ENCODE data around the gene ATAD3B. TPM values are rescaled to one million over a fixed set of nuclear protein-coding genes. Genes with fewer than 3 reads are reported as not detected.
"Not testable (repeated sequence)": the region's sequence is repeated elsewhere in the genome, so short reads cannot be mapped to it uniquely, and the experiment has no call there.

Gene ATAD3B
- total RNA-seq, 2 experiments from 2014 or later: 26.2 to 39.2 TPM

- H3K27ac Mint-ChIP-seq: no peak overlapping the region
- peaks cover 10% of the 10 kb centered on the region for H3K27me3 Mint-ChIP-seq
- H3K4me3 Mint-ChIP-seq: no peak overlapping the region
- H3K4me1 Mint-ChIP-seq: peaks cover 2% of the 10 kb centered on the region
- H3K36me3 Mint-ChIP-seq (ENCODE audit: low read depth): no peaks in the 10 kb centered on the region
- peak; percentile 93 for ATAC-seq
- intact Hi-C loops (cut with DNase I, micrococcal nuclease): loop anchor here in 1 of 2 experiments (5.0 kb wide), 1 partner anchor 34 kb away; the partner anchor contains the start of gene MRPL20
- POLR2A ChIA-PET: no interaction called here
- CTCF ChIA-PET: interaction anchor here (0.9 to 1.0 kb wide), 5 partner anchors 9 to 391 kb away, joined by 3 to 4 read pairs (median 3); no protein-coding TSS in a partner anchor
- DNase-seq: peak; percentile 77
- no peaks in the 10 kb centered on the region for H3K9me3 Mint-ChIP-seq (ENCODE audit: low read depth)
Observed at GRCh38 chr1:1441002-1441888, 30.3 kb upstream of the ATAD3B start.

DNA sequence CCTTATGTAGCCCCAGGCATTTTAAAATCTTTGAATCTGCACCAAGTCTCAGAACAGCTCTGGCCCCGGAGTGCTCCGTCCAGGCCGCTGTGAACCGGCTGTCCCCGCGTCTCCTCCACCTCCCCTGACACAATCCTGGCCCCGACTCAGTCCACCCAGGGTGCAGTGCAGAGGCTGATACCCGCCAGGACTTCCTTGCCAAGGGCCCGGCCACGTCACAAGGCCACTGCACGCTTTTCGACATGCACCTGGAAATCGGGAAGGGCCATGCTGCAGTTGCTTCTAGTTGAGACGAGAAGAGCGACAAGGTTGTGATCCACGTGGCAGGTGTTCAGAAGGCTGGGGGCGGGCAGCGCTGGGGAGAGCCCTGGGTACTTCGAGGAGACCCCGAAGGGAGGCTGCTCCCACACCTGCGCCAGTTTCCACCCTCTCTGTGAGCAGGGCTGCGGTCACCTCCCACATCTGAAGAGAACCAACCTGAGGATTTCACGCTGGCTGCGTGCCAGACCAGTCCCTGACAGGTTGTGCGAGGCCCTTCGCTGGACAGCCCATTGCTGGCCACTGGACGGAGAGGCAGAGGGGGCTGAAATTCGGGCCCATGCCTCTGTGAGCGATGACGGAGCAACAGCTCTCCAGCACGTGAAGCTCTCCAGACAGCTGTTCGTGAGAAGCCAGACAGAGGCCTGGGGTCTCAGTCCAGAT lies 29.3 kb upstream of the ATAD3B start:
- H3K4me3 Mint-ChIP-seq: no peak overlapping the region
- H3K4me1 Mint-ChIP-seq: no peaks in the 10 kb centered on the region
- ChIA-PET CTCF (interaction anchor here (0.9 to 1.0 kb wide), 3 partner anchors 8 to 390 kb away, joined by 3 to 4 read pairs (median 3); no protein-coding TSS in a partner anchor), POLR2A (no interaction called here)
- DNase-seq: no peak
- no peaks in the 10 kb centered on the region for H3K36me3 Mint-ChIP-seq (ENCODE audit: low read depth)
- intact Hi-C loops (cut with DNase I, micrococcal nuclease): loop anchor here in 1 of 2 experiments (5.0 kb wide), 1 partner anchor 35 kb away; the partner anchor contains the start of gene MRPL20
- H3K27me3 Mint-ChIP-seq: peaks cover 7% of the 10 kb centered on the region
- no peak for ATAC-seq
- no peak overlapping the region for H3K27ac Mint-ChIP-seq
- H3K9me3 Mint-ChIP-seq (ENCODE audit: low read depth): no peaks in the 10 kb centered on the region

- H3K4me3 Mint-ChIP-seq; H3K9me3 Mint-ChIP-seq (ENCODE audit: low read depth); H3K4me1 Mint-ChIP-seq; POLR2A ChIA-PET; intact Hi-C loops (cut with DNase I, micrococcal nuclease); H3K36me3 Mint-ChIP-seq (ENCODE audit: low read depth); DNase-seq; H3K27ac Mint-ChIP-seq; ATAC-seq; H3K27me3 Mint-ChIP-seq; CTCF ChIA-PET: not testable (repeated sequence)
Observed at GRCh38 chr1:1446631-1447030, 24.9 kb upstream of the ATAD3B start.

DNA sequence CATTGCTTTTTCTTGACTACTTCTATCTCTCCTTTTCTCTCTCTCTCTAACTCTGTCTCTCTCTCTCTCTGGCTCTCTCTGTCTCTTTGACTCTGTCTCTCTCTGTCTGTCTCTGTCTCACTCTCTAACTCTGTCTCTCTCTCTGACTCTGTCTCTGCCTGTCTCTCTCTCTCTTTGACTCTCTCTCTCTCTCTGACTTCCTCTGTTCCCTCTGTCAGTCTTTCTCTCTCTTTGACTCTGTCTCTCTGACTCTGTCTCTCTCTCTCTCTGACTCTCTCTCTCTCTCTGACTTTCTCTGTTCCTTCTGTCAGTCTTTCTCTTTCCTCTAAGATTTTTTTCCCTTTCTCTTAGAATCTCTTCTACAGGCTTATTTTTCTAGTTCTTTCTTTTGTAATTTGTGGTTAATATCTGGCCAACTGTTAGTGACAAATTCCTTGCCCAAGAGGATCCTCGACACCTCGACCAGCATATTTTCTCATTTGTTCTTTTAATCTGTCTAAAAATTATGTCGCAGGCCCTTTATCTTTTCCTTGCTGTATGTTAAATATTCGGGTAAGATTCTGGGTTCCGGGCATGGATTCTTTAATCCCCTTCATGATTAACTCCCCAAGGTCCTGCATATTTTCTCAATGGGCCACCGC lies 22.3 kb upstream of the ATAD3B start, which contains the start of gene ATAD3C:
Gene ATAD3C (plus strand): TSS at position 591 of the 641 bp plus-strand sequence. CDS start 995 bp downstream, outside the sequence.
- no peak for DNase-seq
- Mint-ChIP-seq H3K27me3 (no peaks in the 10 kb centered on the region), H3K27ac (no peak within 1 kb of the TSS), H3K9me3 (ENCODE audit: low read depth) (no peaks in the 10 kb centered on the region), H3K4me1 (no peaks in the 10 kb centered on the region), H3K36me3 (ENCODE audit: low read depth) (no peaks in the 10 kb centered on the region), H3K4me3 (no peak within 1 kb of the TSS)
- intact Hi-C loops (cut with DNase I, micrococcal nuclease): loop anchor here in 1 of 2 experiments (2.0 kb wide), 1 partner anchor 48 kb away; no protein-coding TSS in a partner anchor
- no peak for ATAC-seq
- CTCF ChIA-PET: no interaction called here
- POLR2A ChIA-PET: no interaction called here

GRCh38 chr1:1450616-1451015 lies 20.9 kb upstream of the ATAD3B start:
- H3K4me3 Mint-ChIP-seq; ATAC-seq; intact Hi-C loops (cut with DNase I, micrococcal nuclease); DNase-seq; H3K27ac Mint-ChIP-seq; H3K9me3 Mint-ChIP-seq (ENCODE audit: low read depth); POLR2A ChIA-PET; H3K4me1 Mint-ChIP-seq; H3K27me3 Mint-ChIP-seq; H3K36me3 Mint-ChIP-seq (ENCODE audit: low read depth): not testable (repeated sequence)
- CTCF ChIA-PET: interaction anchor here (1.3 kb wide), 1 partner anchor 9 kb away, joined by 3 read pairs; no protein-coding TSS in a partner anchor

DNA sequence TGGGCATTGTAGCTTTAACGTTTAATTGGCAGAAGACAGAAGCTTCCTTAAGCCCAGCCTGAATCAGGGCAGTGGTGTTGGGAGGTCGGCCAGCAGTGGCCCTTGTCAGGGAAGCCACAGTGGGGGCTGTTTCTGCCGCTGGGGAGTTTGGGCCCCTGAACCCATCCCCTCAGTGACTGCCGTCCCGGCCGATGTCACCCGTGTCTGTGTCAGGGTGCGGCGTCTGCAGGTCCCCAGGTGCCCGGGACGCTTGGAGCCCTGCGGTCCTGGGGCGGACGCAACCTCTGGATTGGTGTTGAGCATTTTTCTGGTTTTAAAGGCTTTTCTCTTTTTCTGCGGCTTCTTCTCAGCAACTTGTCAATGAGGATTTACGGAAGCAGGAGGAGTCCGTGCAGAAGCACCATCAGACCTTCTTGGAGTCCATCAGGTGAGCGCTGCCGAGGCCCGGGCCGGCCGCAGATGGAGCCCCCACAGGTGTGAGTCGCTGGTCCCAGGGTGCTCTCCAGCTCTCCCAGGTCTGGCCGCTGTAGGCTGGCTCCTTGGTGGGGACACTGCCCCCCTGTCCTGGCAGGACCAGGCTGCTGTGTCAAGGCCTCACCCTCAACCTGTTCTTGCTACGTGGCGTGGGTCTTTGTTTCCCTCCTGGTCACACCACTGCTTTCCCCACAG lies 19.7 kb upstream of the ATAD3B start:
- H3K27me3 Mint-ChIP-seq: no peaks in the 10 kb centered on the region
- no peak overlapping the region for H3K27ac Mint-ChIP-seq
- CTCF ChIA-PET: no interaction called here
- no peaks in the 10 kb centered on the region for H3K4me1 Mint-ChIP-seq
- H3K4me3 Mint-ChIP-seq: no peak overlapping the region
- ATAC-seq (no peak), DNase-seq (no peak)
- POLR2A ChIA-PET: no interaction called here
- intact Hi-C loops (cut with DNase I, micrococcal nuclease): no loop called here
- H3K36me3 Mint-ChIP-seq (ENCODE audit: low read depth): no peaks in the 10 kb centered on the region
- H3K9me3 Mint-ChIP-seq (ENCODE audit: low read depth): no peaks in the 10 kb centered on the region

- H3K36me3 Mint-ChIP-seq (ENCODE audit: low read depth); DNase-seq; H3K4me3 Mint-ChIP-seq; H3K27me3 Mint-ChIP-seq; ATAC-seq; H3K27ac Mint-ChIP-seq; H3K4me1 Mint-ChIP-seq; CTCF ChIA-PET; H3K9me3 Mint-ChIP-seq (ENCODE audit: low read depth); intact Hi-C loops (cut with DNase I, micrococcal nuclease); POLR2A ChIA-PET: not testable (repeated sequence)
Observed at GRCh38 chr1:1452365-1452739, 19.2 kb upstream of the ATAD3B start.

GRCh38 chr1:1452882-1453281 lies 18.7 kb upstream of the ATAD3B start:
- Mint-ChIP-seq H3K9me3 (ENCODE audit: low read depth) (no peaks in the 10 kb centered on the region), H3K4me1 (no peaks in the 10 kb centered on the region), H3K27ac (no peak overlapping the region), H3K27me3 (no peaks in the 10 kb centered on the region), H3K4me3 (no peak overlapping the region), H3K36me3 (ENCODE audit: low read depth) (no peaks in the 10 kb centered on the region)
- CTCF ChIA-PET: no interaction called here
- no peak for ATAC-seq
- no peak for DNase-seq
- intact Hi-C loops (cut with DNase I, micrococcal nuclease): no loop called here
- POLR2A ChIA-PET: no interaction called here

DNA sequence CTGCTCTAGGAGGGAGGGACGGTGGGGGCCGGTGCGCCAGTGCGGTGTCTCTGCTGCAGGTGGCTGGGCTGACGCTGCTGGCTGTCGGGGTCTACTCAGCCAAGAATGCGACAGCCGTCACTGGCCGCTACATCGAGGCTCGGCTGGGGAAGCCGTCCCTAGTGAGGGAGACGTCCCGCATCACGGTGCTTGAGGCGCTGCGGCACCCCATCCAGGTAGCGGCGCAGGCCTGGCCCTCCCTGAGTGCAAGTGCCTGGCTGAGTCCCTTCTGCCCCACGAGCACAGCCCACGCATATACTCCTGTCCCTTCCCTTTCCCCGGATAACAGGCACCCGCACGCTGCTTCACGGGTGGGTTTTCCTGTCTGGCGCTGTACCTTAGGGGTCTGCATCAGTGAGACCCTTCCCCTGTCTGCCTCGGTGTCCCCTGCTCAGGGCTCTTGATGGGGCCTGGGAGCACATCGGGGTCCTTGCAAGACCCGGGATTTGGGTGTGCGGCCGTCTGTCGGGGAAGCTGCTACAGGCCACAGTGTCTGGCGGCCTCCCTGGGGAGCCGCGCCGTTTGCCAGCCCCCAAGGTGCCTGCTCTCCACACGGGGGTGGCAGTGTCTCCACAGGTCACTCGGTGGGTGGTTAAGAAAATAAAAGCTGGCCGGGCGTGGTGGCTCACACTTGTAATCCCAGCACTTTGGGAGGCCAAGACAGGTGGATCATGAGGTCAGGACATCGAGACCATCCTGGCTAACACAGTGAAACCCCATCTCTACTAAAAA lies 17.1 kb upstream of the ATAD3B start:
- H3K27me3 Mint-ChIP-seq: not testable (repeated sequence)

DNA sequence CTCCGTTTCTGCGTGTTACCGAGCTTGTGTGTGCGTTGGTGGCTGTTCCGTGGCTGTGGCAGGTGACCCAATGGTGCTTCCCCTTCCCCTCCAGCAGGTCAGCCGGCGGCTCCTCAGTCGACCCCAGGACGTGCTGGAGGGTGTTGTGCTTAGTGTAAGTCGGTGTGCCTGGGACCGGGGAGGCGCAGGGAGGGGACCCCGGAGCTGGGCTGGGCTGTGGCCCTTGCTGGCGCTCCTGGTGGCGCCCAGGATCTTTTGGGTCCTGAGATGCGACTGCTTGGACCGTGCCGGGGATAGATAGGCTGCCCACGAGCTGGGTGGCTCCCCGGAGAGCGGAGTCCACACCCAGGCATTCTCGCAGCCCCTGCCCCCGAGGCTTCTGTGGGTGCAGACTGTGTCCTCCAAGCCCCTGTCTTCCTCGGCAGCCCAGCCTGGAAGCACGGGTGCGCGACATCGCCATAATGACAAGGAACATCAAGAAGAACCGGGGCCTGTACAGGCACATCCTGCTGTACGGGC lies 16.1 kb upstream of the ATAD3B start:
- CTCF ChIA-PET: interaction anchor here (0.7 kb wide), 1 partner anchor 42 kb away, joined by 3 read pairs; no protein-coding TSS in a partner anchor
- Mint-ChIP-seq H3K27me3 (no peaks in the 10 kb centered on the region), H3K27ac (no peak overlapping the region), H3K4me1 (no peaks in the 10 kb centered on the region), H3K36me3 (ENCODE audit: low read depth) (no peaks in the 10 kb centered on the region), H3K4me3 (no peak overlapping the region), H3K9me3 (ENCODE audit: low read depth) (no peaks in the 10 kb centered on the region)
- POLR2A ChIA-PET: no interaction called here
- DNase-seq (no peak), ATAC-seq (no peak)
- intact Hi-C loops (cut with DNase I, micrococcal nuclease): no loop called here

More for the DNA sequence above, 17.1 kb upstream of the ATAD3B start:
- intact Hi-C loops (cut with DNase I, micrococcal nuclease); ATAC-seq; H3K4me1 Mint-ChIP-seq; DNase-seq; H3K9me3 Mint-ChIP-seq (ENCODE audit: low read depth); POLR2A ChIA-PET; H3K27ac Mint-ChIP-seq; H3K4me3 Mint-ChIP-seq; CTCF ChIA-PET; H3K36me3 Mint-ChIP-seq (ENCODE audit: low read depth): not testable (repeated sequence)

Data from activated CD4-positive, alpha-beta T cell treated with anti-CD3 and anti-CD28 coated beads for 36 hours (primary cell).